ENCODE results near the gene TIMP2. TPM values are rescaled to one million over a fixed set of nuclear protein-coding genes. Genes with fewer than 3 reads are reported as not detected.

TIMP2 gene
- total and polyA plus RNA-seq, 2 of the 8 experiments (the other 6 are each of a cell fraction or from before 2014, with no cell fraction given) = 18.2 to 43.3 TPM

DNA sequence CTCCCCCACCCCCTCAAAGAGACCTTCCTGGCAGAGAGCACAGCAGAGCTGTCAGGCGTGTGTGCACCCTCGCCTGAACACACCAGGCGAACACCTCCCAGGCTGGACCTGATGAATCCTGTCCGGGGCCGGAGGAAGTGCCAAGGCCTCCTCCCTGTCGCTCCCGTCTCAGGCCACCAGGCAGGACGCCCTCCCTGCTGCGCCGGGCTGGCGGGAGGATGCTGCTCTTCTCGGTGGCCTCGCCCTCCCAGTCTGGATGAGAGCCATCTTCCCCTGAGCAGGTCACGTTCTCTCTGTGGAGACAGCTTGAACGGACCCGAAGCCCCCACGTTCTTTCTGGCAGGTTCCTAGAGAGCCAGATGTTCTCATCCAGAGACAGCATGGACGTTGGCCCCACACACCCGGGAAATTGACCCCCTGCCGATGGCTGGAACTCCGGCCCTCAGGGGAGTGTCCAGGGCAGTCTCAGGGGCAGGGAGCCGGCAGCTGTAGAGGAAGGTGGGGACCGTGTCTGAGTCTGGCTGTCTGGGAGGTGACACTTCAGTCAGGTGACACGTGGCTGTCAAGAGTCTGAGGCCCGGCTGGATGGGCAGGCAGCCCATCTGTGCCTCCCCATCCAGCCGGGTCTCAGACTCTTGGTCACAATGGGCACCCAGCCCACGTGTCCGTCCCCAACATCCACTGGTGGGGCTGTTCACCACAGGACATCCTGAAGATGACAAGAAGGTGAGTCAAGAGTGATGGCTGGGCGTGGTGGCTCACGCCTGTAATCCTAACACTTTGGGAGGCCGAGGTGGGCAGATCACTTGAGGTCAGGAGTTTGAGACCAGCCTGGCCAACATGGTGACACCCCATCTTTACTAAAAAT, 5.0 kb upstream of the TIMP2 start (continued):
- TF ChIP-seq, protein P1, sequence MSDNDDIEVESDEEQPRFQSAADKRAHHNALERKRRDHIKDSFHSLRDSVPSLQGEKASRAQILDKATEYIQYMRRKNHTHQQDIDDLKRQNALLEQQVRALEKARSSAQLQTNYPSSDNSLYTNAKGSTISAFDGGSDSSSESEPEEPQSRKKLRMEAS (IDR thresholded peaks at IDR 0.05) = no peak
- no peak for TF ChIP-seq SP4 (IDR thresholded peaks at IDR 0.05; ENCODE audit: low read length)
- no peak for TF ChIP-seq HDAC2 (IDR thresholded peaks at IDR 0.05; ENCODE audit: borderline replicate concordance in 1 of 2, low read depth in 2 of 2, low read length in 2 of 2)
- TF ChIP-seq KDM4A (IDR thresholded peaks at IDR 0.05; ENCODE audit: low read depth, low read length, severe bottlenecking) = no peak
- no peak for TF ChIP-seq POLR2A (IDR thresholded peaks at IDR 0.05; ENCODE audit: control extremely low read depth in 1 of 2, low read depth in 2 of 2, low read length in 2 of 2)
- no peak for TF ChIP-seq RBBP5 (IDR thresholded peaks at IDR 0.05; ENCODE audit: borderline replicate concordance, low read depth, low read length)

Measured in H1 (cell line).